GM20000 (cell line): ENCODE measurements around the gene HSD11B1L.

Experiments used
- DNase-seq: peaks from one replicate; pipeline ENCODE4 v3.0.0; 2012; ENCODE audit warnings: low spot score
- TF ChIP-seq, protein P1 (sequence below): IDR thresholded peaks from 2 replicates; pipeline ENCODE4 v1.5.1; 2012; ENCODE audit warnings: mild to moderate bottlenecking, control low read depth; ENCODE audit errors: extremely low read depth, missing control alignments

Gene HSD11B1L

DNA sequence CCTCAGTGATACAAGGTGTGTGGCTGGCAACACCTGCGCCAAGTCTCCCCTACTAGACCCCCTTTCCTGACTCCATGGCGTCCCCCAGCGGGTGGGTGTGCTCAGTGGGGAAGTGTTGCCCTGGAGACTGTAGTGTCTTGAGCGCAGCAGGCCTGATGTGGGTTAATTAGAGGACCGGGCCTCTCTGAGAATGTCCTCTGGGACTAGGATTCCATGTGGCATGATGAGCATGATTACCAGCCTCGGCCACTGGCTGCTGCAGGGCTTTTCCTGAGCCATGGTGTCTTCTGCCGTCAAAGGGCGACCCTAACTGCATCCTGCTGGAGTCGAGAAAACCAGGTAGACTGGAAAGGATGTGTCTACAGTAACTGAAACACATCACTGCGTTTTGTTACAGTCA lies 28.6 kb upstream of the HSD11B1L start:
- no peak for DNase-seq
- TF ChIP-seq, protein P1, sequence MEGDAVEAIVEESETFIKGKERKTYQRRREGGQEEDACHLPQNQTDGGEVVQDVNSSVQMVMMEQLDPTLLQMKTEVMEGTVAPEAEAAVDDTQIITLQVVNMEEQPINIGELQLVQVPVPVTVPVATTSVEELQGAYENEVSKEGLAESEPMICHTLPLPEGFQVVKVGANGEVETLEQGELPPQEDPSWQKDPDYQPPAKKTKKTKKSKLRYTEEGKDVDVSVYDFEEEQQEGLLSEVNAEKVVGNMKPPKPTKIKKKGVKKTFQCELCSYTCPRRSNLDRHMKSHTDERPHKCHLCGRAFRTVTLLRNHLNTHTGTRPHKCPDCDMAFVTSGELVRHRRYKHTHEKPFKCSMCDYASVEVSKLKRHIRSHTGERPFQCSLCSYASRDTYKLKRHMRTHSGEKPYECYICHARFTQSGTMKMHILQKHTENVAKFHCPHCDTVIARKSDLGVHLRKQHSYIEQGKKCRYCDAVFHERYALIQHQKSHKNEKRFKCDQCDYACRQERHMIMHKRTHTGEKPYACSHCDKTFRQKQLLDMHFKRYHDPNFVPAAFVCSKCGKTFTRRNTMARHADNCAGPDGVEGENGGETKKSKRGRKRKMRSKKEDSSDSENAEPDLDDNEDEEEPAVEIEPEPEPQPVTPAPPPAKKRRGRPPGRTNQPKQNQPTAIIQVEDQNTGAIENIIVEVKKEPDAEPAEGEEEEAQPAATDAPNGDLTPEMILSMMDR = no peak

DNA sequence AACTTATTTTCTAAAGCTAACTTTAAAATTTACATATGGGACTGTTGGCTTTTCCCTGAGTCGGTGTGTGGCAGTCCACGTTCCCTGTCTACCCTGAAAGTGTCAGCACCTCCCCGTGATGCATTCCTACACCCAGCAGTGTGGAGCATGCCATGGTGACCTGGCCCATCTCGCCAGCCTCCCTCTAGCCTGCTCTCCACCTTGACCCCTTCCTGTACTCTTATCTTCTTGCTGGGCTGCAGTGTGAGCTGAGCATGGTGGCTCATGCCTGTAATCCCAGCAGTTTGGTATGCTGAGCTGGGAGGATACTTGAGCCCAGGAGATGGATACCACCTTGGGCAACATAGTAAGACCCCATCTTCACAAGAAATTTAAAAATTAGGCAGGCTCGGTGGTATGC lies 25.9 kb upstream of the HSD11B1L start:
- TF ChIP-seq, protein P1 = no peak
- no peak for DNase-seq

DNA sequence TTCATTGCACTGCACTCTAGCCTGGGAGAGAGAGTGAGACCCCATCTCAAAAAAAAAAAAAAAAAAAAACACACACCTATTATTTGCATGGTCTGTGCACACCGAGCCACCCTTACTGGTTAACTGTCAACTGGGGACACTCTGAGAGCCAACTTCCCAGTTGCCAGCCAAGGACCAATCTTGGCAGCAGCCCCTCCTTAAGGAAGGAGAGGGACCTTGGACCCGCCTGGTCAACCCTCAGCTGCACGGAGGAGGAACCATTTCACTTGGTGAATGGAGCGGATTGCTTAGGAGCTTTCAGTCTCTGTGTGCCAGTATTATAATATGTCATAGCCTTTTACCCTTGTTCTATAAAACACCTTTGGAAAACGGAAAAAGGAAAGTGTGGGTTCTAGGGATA lies 25.4 kb upstream of the HSD11B1L start:
- TF ChIP-seq, protein P1 = no peak
- no peak for DNase-seq

DNA sequence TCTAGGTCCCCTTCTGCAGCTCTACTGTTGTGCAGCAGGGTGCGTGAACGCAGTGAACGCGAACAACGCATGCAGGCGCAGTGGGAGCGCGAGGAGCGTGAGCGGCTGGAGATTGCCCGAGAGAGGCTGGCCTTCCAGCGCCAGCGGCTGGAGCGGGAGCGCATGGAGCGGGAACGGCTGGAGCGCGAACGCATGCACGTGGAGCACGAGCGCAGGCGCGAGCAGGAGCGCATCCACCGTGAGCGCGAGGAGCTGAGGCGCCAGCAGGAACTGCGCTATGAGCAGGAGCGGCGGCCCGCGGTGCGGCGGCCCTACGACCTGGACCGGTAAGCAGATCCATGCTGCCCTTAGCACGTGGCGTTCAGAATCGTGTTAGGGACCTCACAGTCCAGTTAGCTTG lies 19.3 kb upstream of the HSD11B1L start:
- no peak for DNase-seq
- TF ChIP-seq, protein P1 = no peak

DNA sequence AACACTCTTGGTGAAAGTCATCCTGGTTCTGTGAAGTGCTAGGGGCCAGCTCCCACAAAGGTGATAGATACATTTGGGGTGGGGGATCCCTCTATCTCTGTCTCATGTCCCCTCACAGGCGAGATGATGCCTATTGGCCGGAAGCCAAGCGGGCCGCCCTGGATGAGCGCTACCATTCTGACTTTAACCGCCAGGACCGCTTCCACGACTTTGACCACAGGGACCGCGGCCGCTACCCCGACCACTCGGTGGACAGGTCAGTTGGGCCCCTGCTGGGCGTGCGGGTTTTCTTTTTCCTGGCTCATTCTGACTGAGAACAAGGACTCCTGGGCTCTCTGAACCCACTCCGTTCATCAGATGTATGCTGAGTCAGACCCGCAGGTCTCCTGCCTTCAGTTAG lies 16.9 kb upstream of the HSD11B1L start:
- DNase-seq = no peak
- TF ChIP-seq, protein P1 = no peak

DNA sequence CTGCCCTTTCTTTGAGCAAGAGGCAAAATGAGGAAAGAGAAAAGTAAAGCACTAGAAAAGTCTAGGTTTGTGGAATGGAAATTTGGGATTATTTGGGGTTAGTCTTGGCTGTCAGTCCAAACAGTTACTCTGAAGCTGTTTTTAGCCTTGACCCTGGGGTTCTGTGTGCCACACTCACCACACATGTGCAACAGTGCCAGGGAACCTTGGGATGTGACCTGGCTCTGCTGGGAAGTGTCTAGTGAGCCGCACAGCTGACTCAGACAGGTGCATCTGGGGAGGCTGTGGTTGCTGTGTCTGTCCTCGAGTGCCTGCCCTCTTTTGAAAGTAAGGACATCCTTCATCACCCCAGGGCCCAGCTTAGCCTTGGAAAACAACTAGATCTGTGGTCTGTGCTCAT lies 16.3 kb upstream of the HSD11B1L start:
- TF ChIP-seq, protein P1 = no peak

DNA sequence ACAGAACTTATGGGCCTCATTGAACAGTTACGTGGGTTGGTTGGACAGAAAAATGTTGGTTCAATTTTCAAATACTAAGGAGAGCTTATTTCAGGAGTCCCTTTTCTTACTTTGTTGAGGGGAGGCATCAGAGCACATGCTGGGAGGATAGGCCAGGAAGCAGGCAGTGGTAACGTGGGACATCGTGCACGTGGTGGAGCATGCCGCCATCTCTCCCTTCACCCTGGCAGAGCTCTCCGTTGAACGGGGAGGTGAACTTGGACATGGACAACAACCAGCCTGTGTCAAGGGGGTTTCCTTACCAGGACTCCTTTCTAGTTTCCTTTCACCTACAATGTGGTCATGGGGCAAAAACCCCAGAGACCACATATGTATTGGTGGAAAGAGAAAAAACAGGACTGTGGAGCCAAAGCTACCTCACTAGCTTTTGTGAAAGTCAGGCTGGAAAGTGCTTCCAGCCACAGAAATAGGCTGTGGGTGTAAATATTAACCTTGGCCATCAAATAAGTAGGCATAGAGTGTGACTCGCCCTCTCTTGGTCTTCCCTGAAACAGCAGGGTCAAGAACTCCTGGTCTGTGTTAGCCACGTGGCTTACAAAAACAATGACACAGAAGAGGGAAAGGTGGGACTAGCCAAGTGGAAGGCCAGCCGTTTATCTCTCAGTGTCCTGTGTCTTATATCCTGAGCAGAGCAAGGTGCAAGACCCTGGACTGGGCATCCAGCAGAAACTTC lies 14.9 kb upstream of the HSD11B1L start:
- TF ChIP-seq, protein P1 = no peak
- DNase-seq = no peak

More for the DNA sequence above, 16.3 kb upstream of the HSD11B1L start:
- DNase-seq = no peak
